Immature natural killer cell (primary cell): ENCODE measurements around the gene FGF22. TPM values are rescaled to one million over a fixed set of nuclear protein-coding genes. Genes with fewer than 3 reads are reported as not detected.

Source experiments
- DNase-seq, 3 donors: peaks; one replicate each; pipeline ENCODE4 v3.0.0; 2022; ENCODE audit warnings: mixed read lengths in 1 of 3
- H3K27ac Mint-ChIP-seq, 6 donors: one replicate each; pipeline ENCODE4 v1.8.0; 2020; ENCODE audit warnings: mixed read lengths in 6 of 6, mild to moderate bottlenecking in 5 of 6, inconsistent platforms in 4 of 6, moderate library complexity in 3 of 6
- H3K27me3 Mint-ChIP-seq, 3 donors: one replicate each; pipeline ENCODE4 v1.8.0; 2020 to 2021; ENCODE audit warnings: low read depth in 3 of 3, mild to moderate bottlenecking in 3 of 3, mixed read lengths in 3 of 3, moderate library complexity in 3 of 3, inconsistent platforms in 1 of 3
- H3K36me3 Mint-ChIP-seq, 3 donors: one replicate each; pipeline ENCODE4 v1.8.0; 2020; ENCODE audit warnings: mixed read lengths in 3 of 3, inconsistent platforms in 2 of 3, mild to moderate bottlenecking in 2 of 3
- H3K4me1 Mint-ChIP-seq, 2 donors: one replicate each; pipeline ENCODE4 v1.8.0; 2020; ENCODE audit warnings: inconsistent platforms in 2 of 2, mild to moderate bottlenecking in 2 of 2, mixed read lengths in 2 of 2, moderate library complexity in 1 of 2
- H3K4me3 Mint-ChIP-seq, 5 donors: one replicate each; pipeline ENCODE4 v1.8.0; 2020; ENCODE audit warnings: mild to moderate bottlenecking in 5 of 5, mixed read lengths in 5 of 5, inconsistent platforms in 3 of 5, moderate library complexity in 3 of 5
- H3K9me3 Mint-ChIP-seq, 6 donors: one replicate each; pipeline ENCODE4 v1.8.0; 2020; ENCODE audit warnings: mild to moderate bottlenecking in 6 of 6, mixed read lengths in 6 of 6, inconsistent platforms in 4 of 6, moderate library complexity in 3 of 6
- polyA plus RNA-seq, 3 donors: library from polyadenylated mRNA; unstranded; fragments of 300-500 nt; fragmentation: Illumina TruSeq; gene quantifications; one replicate each; pipeline ENCODE4 v1.2.3, GENCODE V29; 2021

Gene FGF22
- polyA plus RNA-seq, 3 donors from 2014 or later: 0.54 TPM; not detected in 2

- H3K4me3 Mint-ChIP-seq: no peak overlapping the region
- no peak for DNase-seq
- H3K9me3 Mint-ChIP-seq: no peaks in the 10 kb centered on the region
- H3K36me3 Mint-ChIP-seq: no peaks in the 10 kb centered on the region
- no peak overlapping the region for H3K27ac Mint-ChIP-seq
- H3K27me3 Mint-ChIP-seq: peaks cover 4 to 14% (median 7%) of the 10 kb centered on the region in 3 donors
- peaks cover 0 to 5% of the 10 kb centered on the region in 2 donors for H3K4me1 Mint-ChIP-seq
These were observed 43.1 kb downstream of the FGF22 start for GRCh38 chr19:682678-683320.

- DNase-seq: no peak
- Mint-ChIP-seq H3K27me3 (peaks cover 3 to 13% (median 4%) of the 10 kb centered on the region in 3 donors), H3K9me3 (no peaks in the 10 kb centered on the region), H3K27ac (no peak overlapping the region), H3K36me3 (no peaks in the 10 kb centered on the region), H3K4me1 (peaks cover 0 to 4% of the 10 kb centered on the region in 2 donors), H3K4me3 (no peak overlapping the region)
These were observed 45.8 kb downstream of the FGF22 start for GRCh38 chr19:685454-685931.

GRCh38 chr19:686589-687297 lies 47.1 kb downstream of the FGF22 start:
- Mint-ChIP-seq H3K9me3 (peaks cover 0 to 2% (median 0%) of the 10 kb centered on the region in 6 donors), H3K4me3 (no peak overlapping the region), H3K27me3 (peaks cover 0 to 10% (median 0%) of the 10 kb centered on the region in 3 donors), H3K27ac (no peak overlapping the region), H3K36me3 (no peaks in the 10 kb centered on the region), H3K4me1 (peaks cover 0 to 3% of the 10 kb centered on the region in 2 donors)
- no peak for DNase-seq

GRCh38 chr19:687569-688166 lies 48.0 kb downstream of the FGF22 start:
- peaks cover 0 to 11% (median 0%) of the 10 kb centered on the region in 3 donors for H3K27me3 Mint-ChIP-seq
- peaks cover 0 to 2% (median 0%) of the 10 kb centered on the region in 6 donors for H3K9me3 Mint-ChIP-seq
- peak overlapping the region in 1 of 6 donors; percentile 40 for H3K27ac Mint-ChIP-seq
- no peak for DNase-seq
- no peak overlapping the region for H3K4me3 Mint-ChIP-seq
- no peaks in the 10 kb centered on the region for H3K4me1 Mint-ChIP-seq
- H3K36me3 Mint-ChIP-seq: no peaks in the 10 kb centered on the region

- Mint-ChIP-seq H3K27ac (no peak overlapping the region), H3K36me3 (no peaks in the 10 kb centered on the region), H3K4me3 (no peak overlapping the region), H3K4me1 (peaks cover 0 to 1% of the 10 kb centered on the region in 2 donors), H3K9me3 (peaks cover 0 to 2% (median 0%) of the 10 kb centered on the region in 6 donors), H3K27me3 (peaks cover 0 to 15% (median 4%) of the 10 kb centered on the region in 3 donors)
- no peak for DNase-seq
These were observed 48.5 kb downstream of the FGF22 start for GRCh38 chr19:688214-688613.

GRCh38 chr19:688992-689391 lies 49.3 kb downstream of the FGF22 start:
- no peak overlapping the region for H3K4me3 Mint-ChIP-seq
- no peak overlapping the region for H3K27ac Mint-ChIP-seq
- H3K36me3 Mint-ChIP-seq: no peaks in the 10 kb centered on the region
- no peak for DNase-seq
- H3K9me3 Mint-ChIP-seq: peaks cover 0 to 2% (median 0%) of the 10 kb centered on the region in 6 donors
- H3K27me3 Mint-ChIP-seq: peaks cover 0 to 20% (median 8%) of the 10 kb centered on the region in 3 donors
- H3K4me1 Mint-ChIP-seq: peaks cover 0 to 1% of the 10 kb centered on the region in 2 donors

GRCh38 chr19:690203-690602 lies 50.5 kb downstream of the FGF22 start:
- no peaks in the 10 kb centered on the region for H3K36me3 Mint-ChIP-seq
- DNase-seq: no peak
- H3K4me3 Mint-ChIP-seq: no peak overlapping the region
- peaks cover 0 to 20% (median 8%) of the 10 kb centered on the region in 3 donors for H3K27me3 Mint-ChIP-seq
- H3K4me1 Mint-ChIP-seq: peaks cover 0 to 5% of the 10 kb centered on the region in 2 donors
- peaks cover 0 to 2% (median 0%) of the 10 kb centered on the region in 6 donors for H3K9me3 Mint-ChIP-seq
- H3K27ac Mint-ChIP-seq: no peak overlapping the region

Other genes with a start within 250 kb of the FGF22 start
- gene C2CD4C, start 230.7 kb upstream of the FGF22 start, polyA plus RNA-seq: not detected
- not detected for gene SHC2, start 178.8 kb upstream of the FGF22 start, polyA plus RNA-seq
- gene MADCAM1, start 143.4 kb upstream of the FGF22 start, polyA plus RNA-seq: under 1 TPM in 1 of 3 donors, not detected in 2; 0.30 TPM
- 10 to 100 TPM; 28.8 to 63.6 (median 37.0) TPM for gene TPGS1, start 132.4 kb upstream of the FGF22 start, polyA plus RNA-seq
- 10 to 100 TPM; 40.6 to 57.7 (median 48.5) TPM for gene CDC34, start 108.1 kb upstream of the FGF22 start, polyA plus RNA-seq
- 100 to 1,000 TPM; 584 to 982 (median 652) TPM for gene GZMM, start 95.8 kb upstream of the FGF22 start, polyA plus RNA-seq
- 100 to 1,000 TPM; 513 to 682 (median 576) TPM for gene BSG, start 67.3 kb upstream of the FGF22 start, polyA plus RNA-seq
- gene HCN2, start 50.0 kb upstream of the FGF22 start, polyA plus RNA-seq: not detected
- 10 to 100 TPM; 26.6 to 38.1 (median 37.5) TPM for gene POLRMT, start 6.3 kb upstream of the FGF22 start, polyA plus RNA-seq
- gene RNF126, start 23.3 kb downstream of the FGF22 start, polyA plus RNA-seq: 100 to 1,000 TPM in 1 of 3 donors, 10 to 100 TPM in 2; 78.7 to 119 (median 94.4) TPM
- gene FSTL3, start 36.5 kb downstream of the FGF22 start, polyA plus RNA-seq: 1 to 10 TPM in 2 of 3 donors, not detected in 1; 1.4 to 2.6 TPM
- 10 to 100 TPM in 1 of 3 donors, 1 to 10 TPM in 2; 5.8 to 41.4 (median 6.3) TPM for gene PRSS57, start 55.6 kb downstream of the FGF22 start, polyA plus RNA-seq
- not detected for gene PALM, start 69.1 kb downstream of the FGF22 start, polyA plus RNA-seq
- gene MISP, start 111.2 kb downstream of the FGF22 start, polyA plus RNA-seq: not detected
- 100 to 1,000 TPM in 1 of 3 donors, 10 to 100 TPM in 2; 70.0 to 185 (median 87.8) TPM for gene PTBP1, start 157.6 kb downstream of the FGF22 start, polyA plus RNA-seq
- not detected for gene PLPPR3, start 182.1 kb downstream of the FGF22 start, polyA plus RNA-seq
- gene AZU1, start 188.0 kb downstream of the FGF22 start, polyA plus RNA-seq: not detected
- not detected for gene PRTN3, start 201.1 kb downstream of the FGF22 start, polyA plus RNA-seq
- not detected for gene ELANE, start 212.4 kb downstream of the FGF22 start, polyA plus RNA-seq
- gene CFD, start 219.8 kb downstream of the FGF22 start, polyA plus RNA-seq: 1 to 10 TPM; 1.5 to 4.1 (median 3.6) TPM